Measurements from ENCODE around the gene KPNB1.
A peak's percentile ranks its signal among the peaks of the same experiment; 100 is the strongest.
"Not testable (repeated sequence)": the region's sequence is repeated elsewhere in the genome, so short reads cannot be mapped to it uniquely, and the experiment has no call there.

KPNB1 gene

DNA sequence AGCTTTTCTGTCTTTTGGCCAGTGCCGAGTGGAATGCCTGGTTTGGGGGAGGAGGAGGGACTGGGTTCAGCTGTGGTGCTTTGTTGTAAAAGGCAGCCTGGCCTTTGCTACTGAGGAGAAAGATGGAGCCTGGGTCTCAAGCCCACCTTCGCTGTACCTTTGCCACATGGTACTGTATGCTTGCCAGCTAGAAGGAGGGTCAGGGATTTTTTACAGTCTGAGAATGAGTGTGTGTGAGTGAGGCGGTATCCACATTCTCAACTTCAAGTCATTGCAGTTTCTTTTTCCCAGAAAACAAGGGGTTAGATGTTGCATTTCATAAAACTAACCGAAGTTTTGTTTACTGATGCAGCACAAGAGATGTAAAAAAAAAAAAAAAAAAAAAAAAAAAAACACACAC is 33.0 kb downstream of the KPNB1 start:
- not testable (repeated sequence) for DNase-seq

DNA sequence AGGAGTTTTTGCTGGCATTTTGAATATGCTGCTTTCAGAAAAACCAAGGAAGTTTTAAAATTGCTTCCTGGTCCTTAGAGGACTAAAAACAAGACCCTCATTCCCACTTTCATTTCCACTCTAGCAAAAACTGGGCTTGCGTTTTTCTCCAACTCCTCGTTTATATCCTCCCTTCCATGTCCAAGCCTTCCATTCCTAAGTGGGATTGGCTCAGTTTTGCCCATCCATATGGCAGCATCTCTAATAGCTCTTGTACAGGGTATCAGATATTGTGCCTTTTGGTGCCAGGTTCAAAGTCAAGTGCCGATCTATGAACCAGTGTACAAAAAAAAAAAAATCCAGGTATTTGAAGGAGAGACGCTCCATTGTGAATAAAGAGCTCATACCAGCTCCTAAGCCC is 34.3 kb downstream of the KPNB1 start:
- DNase-seq = no peak

DNA sequence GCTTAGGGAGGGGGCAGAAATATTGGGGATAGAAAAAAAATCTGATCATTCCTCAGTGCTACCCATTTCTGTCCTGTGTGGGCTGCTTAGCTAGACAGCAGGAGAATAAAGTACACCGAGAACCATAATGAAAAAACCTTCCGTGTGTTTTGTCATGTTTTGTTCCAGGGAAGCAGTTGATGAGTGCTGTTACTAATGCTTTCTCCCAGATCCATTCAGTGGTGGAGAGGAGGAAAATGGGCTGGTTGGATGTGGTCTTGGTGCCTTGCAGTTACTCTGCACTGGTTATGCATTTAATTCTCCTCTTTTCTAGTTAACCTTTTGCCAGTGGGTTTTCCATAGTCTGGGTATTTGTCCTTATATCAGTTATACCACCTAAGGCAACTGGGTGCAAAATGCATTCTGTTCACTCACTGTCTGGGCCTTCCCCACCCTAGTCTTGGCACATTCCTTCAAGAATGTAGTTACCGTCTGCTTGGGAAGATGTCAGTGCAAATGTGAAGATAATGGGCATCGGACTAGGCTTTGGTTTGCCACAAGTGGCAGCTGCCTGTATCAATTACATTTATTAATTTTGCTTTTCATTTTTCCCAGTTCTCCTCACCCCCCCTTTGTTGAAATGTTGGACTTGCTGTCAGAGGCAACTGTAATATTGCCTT is 34.9 kb downstream of the KPNB1 start:
- DNase-seq = no peak

DNA sequence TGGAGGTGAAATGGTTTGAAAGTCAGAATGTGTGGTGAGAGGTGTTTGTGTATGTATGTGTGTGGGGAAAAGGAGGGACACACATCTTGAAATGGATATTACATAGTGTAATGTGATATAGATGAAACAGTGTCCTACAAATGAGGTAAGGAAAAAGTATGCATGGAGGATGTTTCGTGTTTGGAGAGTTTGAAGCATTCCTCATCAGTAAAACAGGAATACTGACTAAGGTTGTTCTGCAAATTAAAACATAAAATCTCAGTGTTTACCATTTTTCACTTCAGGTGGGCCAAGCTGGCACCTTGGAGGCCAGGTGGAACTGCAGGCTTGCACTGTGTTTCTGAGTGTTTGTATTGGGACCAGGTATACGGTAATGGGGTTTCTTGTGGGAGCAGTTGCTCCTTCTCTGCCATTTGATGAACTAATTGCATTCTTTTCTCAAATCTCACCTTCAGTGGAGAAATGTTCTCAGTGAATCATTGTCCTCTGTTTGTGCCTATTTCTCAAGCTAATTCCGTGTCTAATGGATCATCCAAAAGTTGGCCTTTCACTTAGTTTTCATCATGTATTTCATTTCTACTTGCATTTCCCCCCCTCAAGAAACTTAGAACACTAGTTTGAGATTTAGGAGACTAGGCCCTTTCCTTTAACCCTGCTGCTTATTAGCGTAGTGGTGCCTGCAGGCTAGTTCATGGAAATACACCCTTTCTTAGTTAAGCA is 36.0 kb downstream of the KPNB1 start:
- DNase-seq = no peak

DNA sequence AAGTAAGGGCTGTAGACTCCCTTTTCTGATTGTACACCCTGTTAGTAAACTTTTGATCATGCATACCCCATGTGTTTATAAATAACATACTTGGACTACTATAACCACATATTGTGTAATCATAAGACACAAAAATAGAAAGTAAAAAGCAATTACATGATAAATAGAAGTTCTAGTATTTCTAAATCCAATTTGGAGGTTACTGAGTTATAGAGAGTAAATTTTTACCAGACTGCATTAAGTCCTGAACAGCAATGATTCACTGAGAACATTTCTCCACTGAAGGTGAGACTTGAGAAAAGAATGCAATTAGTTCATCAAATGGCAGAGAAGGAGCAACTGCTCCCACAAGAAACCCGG is 36.5 kb downstream of the KPNB1 start:
- DNase-seq = no peak

DNA sequence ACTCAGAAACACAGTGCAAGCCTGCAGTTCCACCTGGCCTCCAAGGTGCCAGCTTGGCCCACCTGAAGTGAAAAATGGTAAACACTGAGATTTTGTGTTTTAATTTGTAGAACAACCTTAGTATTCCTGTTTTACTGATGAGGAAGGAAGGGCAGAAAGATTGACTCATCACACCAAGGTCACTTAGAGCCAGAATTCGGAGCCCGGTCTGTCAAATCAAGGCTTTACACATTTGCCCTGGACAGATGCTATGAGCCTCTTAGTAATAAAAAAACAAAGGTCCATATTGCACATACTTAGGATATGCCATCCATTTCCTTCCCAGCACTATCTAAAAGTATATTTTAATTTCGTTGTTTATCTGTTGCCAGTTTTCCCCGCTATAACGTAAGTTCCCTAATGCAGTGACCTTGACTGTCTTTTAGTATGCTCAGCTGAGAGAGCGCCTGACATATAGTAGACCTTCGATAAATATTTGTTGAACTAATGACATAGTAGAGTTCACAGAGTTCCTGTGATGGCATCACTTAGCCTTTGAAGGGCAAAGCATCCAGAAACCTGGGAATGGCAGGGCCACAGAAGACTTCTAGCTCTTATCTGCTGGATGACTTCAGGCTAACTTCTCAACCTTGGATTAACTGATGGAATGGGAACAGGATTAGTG is 37.1 kb downstream of the KPNB1 start:
- no peak for DNase-seq

DNA sequence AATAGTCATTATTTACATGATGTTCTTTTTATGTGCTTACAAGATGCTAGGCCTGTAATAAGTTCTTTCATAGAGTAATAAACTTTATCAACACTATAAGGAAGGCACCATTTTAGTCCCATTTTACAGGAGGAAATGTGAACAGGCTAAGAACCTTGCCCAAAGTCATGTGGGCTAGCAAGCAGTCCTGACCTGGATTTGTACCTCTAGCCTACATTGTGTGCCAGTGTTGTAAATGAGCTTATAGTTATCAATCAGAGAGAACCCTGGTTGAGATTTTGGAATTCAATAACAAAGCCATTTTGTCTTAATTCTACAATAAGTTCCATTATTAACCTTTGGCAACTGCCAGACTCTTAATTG is 37.6 kb downstream of the KPNB1 start:
- DNase-seq = no peak

DNA sequence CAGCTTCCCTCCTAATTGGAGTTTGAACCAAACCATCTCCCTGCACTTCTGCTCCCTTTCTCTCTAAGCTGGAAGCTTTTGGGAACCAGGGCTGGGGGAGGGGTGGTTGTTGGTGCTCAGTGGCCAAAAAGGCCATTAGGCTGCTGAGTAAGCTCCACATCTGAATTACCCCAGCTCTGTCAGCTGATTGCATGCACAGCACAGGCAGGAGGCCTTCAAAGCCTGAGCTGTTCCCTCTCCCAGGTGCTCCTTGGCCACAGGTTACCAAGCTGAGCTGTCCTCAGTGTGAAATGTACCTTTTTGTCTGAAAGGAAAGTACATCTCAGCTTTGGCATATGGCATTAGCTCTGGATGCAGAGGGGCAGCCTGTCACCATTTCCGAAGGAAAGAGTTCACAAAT is 38.0 kb downstream of the KPNB1 start:
- DNase-seq = no peak

DNA sequence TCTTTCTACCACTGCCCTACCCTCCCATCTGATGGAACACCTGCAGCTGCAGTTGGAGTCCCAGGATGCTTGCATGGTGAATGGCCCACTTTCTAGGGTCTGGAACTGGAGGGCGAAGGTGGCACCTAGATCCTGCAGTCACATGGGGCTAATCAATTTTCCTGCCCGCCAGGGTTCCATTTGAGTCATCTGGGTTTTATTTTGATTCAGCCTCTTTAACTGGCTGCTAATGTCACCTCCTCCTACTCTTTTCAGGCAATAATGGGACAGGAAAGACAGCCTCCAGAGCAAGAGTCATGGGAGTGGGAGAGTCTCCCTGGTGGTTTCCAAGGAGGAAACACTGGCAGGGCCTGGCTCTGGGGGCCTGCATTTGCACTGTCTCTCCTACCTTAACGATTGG is 40.4 kb downstream of the KPNB1 start:
- DNase-seq = peak in 1 of 2 experiments; percentile 32

DNA sequence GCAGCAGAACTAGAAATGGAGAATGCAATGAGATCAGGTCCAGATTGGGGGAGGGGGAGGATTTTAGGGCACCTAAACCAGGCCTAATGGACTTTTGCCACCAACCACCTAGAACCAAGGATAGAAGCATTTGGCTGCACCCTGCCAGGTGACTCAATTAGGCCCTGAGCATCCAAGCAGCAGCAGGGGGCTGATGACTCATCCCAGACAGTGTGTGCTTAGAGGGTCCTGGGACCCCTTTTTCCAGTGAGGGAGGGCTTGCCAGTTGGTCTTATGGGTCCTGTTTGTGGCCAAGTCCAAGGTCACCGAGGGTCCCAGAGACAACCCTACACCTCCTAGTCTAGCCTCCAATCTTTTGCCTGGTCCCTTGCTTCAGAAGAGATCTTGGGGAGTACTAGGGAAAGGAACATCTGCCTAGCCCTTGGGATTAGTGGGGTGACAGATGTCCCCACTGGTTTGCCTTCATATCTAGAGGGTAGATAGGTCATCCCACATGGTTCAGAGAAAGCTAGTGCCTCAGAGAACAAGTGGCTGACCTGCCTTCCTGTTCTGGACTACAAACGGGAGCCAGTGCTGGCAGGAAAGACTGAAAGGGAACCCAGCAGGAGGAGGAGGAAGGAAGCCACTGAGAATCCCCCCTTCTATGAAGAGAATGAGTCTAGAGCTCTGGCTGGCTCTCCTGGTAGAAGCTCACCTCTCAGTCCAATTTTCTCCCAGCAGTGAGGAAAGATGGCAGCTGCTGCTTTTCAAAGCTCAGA is 42.6 kb downstream of the KPNB1 start:
- DNase-seq = no peak

DNA sequence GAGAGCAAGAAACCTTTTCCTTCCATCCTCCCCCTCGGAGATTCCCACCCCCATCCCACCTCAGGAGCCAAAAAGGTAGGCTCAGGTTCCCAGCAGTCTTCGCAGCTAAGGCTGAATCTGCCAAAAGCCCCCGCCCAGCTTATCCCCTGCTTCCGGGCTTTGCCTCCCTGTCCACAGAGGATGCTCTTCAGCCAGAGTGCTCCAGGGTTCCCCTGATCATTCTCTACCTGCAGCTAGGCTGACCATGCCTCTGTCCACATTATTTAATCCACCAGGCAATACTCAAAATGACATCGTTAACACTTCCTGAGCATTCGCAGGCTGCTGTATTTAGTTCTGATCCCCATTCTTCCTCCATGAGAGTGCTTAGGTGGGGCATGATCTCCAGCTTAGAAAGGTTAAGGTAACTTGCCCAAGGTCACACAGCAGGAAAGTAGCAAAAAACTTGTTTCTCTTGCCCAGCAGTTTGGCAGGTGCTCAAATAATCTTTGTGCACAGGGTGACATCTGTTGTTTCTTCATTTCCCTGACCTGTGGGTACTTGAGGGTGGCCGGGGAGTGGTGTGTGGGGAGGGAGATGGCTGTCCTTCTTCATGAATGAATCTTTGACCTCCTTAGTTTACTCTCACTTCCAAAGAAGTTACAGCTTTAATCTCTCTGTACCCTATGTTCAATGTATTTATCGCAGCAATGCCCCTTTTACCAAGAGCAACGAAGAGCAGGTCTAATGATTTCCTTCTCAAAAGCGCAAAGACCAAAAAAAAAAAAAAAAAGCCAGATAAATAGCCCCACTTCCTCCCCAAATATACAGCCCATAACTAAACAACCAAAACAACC is 43.4 kb downstream of the KPNB1 start:
- DNase-seq = no peak

DNA sequence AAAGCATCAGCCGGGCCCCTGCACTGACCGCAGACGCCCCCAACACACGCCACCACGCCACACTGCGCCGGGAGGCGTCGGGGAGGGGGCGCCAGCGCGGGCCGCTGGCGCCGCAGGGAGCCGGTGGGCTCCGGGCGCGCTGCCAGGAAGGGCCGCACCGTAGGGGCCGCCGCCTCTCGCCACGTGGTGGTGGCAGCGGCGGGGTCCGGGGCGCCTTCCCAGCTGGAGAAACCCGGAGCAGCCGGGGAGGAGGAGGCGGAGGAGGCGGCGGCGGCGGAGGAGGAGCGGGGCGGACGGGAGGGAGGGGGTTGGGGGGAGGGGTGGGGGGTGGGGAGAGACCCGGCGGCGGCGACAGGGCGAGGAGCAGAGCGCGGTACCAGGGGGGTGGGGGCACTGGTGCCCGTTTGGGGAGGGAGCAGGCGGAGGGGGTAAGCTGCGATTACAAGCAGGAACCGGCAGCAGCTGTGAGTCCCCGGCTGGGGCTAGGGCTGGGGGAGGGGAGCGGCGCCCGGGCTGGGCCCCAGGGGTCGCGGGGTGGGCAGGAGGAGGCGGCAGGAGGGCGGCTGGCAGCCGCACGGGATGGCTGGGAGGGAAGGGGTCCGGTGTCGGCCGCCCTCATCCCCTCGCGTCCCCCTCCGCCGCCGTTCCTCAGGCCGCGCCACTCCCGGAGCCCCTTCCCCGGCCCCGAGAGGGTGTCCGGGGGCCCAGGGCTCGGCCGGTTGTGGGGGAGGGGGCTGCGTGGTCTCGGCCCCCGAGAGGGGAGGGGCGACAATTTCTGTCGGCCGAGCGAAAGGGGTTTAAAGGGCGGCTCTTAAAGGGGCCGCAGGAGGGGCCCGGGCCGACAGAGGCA is 44.2 kb downstream of the KPNB1 start, which contains the start of gene TBKBP1:
Gene TBKBP1 (plus strand): TSS at position 431 of the 850 bp plus-strand sequence. CDS start 1,952 bp downstream, outside the sequence.
- peak; percentile 56 to 60 for DNase-seq

DNA sequence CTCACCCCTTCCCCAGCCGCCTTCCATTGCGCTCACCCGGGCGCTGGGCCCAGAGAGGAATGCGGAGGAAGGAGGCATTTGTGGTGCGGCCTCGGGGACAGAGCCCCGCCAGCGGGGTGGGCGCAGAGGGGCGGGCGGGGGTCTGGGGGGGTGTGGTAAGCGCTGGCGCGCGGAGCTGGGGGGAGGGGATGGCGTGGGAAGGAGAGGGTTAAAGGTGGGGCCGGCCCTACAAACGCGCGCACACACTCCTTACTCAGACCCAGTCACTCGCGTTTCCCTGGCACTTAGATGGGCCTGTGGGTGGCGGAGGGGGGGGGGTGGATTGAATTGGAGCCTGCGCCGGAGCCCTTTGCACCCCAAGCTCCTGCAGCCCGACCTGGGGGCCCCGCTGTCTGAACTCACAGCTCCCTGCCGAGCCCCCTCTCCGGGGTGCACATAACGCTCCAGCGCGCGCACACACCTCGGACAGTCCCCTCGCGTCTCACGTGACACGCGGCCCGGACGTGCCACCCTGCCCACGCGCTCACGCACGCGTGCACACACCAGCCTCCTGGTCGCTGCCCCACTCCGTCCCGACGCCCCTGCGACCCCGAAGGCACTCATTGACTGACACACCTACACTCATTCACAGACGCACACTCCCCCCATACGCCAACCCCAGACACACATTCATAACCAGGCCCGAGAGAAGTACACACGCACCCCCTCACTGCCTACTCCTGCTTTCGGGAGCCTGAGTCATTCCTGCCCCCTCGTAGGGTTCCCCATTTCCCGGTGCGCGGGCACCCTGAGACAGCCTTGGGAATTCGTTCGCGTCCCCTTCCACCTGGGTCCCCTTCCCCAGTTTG is 45.1 kb downstream of the KPNB1 start:
- peak; percentile 68 to 73 for DNase-seq

DNA sequence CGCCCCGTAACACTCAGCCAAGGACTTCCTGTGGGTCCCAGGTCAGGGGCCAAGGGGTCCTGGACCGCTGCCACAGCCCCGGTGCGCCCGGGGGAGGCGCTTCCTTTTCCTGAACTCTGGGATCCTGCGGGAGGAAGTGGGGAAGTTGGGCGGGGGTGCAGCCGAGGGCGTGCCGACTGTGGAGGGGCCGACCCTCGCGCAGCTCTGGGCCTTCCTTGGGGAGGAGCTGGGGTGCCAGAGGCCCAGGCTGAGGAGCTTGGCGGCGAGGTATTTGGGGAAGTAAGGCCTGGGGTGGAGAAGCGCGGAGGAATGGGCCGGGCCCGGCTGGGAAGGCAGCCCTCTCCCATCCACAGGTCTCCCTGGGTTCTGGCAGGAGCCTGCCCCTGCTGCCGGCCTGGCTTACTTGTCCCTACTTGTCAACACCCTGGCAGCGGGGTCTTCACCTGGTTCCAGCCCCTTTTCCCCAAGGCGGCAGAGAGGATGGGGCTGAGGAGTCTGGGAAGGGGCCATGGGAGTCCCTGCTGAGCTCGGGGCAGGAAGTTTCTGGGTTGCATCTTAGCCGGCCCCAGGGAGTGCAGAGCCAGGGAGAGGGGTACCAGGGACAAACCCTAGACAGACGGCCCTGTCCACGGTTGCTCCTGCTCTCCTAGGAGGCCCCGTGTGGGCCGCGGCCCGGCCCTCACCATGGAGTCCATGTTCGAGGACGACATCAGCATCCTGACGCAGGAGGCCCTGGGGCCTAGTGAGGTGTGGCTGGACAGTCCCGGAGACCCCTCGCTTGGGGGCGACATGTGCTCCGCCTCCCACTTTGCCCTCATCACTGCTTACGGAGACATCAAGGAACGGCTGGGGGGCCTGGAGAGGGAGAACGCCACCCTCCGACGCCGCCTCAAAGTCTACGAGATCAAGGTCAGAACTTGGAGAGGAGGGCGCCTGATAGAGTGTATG is 46.0 kb downstream of the KPNB1 start:
- DNase-seq = no peak

DNA sequence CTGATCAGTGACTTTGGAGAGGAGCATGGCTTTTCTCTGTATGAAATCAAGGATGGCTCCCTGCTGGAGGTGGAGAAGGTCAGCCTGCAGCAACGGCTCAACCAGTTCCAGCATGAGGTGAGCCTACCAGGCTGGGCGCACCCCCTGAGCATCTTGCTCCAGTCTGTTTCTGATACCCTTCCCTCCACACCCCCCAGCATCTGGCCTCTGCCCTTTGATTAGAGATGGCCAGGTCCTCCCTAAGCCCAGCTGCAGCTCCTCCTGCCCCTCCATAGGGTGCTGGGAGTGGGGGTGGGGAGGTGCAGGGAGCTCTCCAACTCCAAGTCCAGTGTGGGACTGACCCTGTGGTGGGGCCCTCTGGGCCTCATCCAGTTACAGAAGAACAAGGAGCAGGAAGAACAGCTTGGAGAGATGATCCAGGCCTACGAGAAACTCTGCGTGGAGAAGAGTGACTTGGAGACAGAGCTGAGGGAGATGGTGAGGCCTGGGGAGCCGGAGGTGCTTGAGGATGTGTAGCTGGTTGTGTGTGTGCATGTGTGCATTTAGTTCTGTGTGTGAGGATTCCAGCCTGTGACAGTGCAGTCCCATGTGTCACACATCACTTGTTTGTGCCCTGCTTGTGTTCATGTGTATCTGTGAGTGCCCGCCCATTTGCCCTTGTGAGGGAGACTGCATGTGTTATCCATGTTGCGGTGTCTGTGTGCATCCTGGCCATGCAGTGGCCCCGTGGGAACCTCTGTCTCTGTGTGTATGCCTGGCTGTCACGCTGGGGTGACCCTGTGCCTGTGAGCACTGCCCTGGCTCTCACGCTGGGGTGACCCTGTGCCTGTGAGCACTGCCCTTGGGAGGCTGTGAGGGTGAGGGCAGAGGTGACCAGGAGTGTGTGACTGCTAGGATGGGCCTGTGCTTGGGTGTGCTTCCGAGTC is 47.3 kb downstream of the KPNB1 start:
- DNase-seq = no peak

DNA sequence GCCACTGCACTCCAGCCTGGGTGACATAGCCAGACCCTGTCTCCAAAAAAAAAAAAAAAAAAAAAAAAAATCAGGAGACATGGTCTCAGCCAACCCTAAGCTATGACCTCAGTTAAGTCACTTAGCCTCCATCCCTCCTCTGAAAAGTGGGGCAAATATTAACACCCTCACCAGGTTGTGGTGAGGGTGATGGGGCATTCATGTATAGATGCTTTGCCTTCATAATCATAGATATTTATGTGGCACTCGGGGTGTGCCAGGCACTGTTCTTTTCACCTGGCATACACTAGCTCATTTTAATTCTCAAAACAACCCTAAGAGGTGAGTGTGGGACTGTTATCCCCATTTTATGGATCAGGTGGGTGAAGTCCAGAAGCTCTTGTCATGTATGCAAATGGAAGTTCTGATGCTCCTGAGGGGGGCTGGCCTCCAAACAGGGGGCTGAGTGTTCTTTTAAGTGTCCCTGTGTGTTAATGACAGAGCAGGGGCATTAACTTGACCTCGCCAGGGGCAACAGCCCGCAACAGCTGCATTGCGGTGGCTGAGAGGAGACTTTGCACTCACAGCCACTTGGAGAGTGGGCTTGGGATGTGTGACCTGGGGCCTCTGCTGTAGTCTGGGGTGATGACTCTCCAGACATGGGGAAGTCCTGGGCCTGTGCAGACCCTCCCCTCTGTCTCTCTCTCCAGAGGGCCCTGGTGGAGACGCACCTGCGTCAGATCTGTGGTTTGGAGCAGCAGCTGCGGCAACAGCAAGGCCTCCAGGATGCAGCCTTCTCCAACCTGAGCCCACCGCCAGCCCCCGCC is 48.4 kb downstream of the KPNB1 start:
- DNase-seq = no peak
